HG03378 (cell line): ENCODE data around the gene PHLDA1.
A peak's percentile ranks its signal among the peaks of the same experiment; 100 is the strongest.
"Not testable (repeated sequence)": the region's sequence is repeated elsewhere in the genome, so short reads cannot be mapped to it uniquely, and the experiment has no call there.

Experiments used
- ATAC-seq: cut with Tn5 transposase; IDR thresholded peaks from one replicate; pipeline ENCODE4 v1.9.1; 2021; ENCODE audit warnings: mild to moderate bottlenecking, moderate library complexity; ENCODE audit not compliant: unreplicated experiment

The PHLDA1 gene

DNA sequence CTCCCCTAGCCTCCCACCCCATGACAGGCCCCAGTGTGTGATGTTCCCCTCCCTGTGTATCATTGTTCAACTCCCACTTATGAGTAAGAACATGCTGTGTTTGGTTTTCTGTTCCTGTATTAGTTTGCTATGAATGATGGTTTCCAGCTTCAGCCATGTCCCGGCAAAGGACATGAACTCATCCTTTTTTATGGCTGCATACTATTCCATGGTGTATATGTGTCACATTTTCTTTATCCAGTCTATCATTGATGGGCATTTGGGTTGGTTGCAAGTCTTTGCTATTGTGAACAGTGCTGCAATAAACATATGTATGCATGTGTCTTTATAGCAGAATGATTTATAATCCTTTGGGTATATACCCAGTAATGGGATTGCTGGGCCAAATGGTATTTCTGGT is 43.9 kb downstream of the PHLDA1 start:
- ATAC-seq, result not testable (repeated sequence)

DNA sequence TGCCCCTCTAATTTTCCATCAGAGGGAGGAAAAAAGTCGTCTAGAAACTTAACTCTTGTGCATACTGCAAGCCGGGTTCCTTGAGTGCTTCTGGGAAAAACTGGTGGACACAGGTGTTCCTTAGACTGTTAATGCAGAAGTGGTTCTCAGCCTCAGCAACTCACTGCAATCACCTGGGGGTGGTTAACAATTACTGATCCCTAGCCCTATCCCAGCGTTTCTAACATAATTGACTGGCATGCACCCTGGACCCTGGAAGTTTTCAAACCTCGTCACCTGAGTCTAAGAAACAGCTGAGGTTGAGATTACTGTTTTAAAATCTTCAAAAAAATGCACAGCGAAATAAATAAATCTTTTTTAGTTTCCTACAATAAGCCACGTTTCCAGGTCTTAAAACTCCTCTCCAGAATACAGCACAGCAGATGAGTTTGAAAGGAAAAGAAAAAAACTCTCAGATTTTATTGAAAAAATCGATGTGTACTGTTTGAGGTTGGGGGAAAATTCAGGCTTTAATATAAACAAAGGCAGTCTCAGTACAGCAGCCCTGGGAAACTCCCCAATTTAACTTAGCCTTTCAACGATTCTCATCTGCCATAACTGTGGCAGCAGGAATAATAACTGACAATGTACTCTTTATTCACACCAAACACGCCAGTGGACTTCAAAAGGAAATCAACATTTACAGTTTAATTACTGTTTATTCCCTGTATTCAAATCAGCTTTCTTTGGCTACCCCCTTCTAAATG is 45.4 kb downstream of the PHLDA1 start:
- no peak for ATAC-seq

DNA sequence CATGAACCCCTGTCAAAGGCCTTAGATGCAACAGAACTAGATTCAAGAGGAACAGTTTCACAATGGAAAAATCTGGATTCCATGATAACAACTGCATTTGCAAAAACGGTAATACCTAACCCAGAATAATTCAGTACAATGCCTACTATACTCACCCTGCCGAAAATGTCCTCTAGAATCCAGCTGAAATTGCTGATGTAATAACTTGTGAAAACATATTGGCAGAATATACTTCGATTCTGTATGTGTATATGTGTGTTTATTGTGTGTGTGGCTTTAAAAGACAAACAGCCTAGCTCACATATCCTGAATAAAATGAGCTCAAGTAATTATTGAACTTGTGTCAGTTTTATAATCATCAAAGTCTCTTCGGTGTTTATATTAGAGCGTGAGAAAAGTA is 46.0 kb downstream of the PHLDA1 start:
- no peak for ATAC-seq

DNA sequence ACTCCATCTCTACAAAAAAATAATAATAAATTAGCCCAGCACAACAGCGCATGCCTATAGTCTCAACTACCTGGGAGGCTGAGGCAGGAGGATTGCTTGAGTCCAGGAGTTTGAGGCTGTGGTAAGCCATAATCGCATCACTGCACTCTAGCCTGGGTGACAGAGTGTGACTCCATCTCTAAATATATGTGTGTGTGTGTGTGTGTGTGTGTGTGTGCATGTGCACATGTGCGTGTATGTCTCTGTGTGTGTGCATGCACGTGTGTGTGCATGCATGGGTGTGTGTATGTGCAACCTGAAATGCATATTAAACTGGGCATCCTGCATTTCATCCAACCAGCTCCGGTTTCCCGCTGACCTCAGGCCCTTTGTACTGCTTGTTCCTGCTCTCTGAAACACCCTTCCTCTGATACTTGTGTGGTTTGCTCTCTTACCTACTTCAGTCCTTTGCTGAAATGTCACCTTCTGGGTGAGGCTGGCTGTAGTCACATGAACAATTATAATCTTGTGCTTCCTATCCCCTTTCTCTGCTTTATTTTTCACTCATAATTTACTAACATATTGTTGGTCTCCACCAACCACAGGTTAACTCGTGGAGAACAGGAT is 46.9 kb downstream of the PHLDA1 start:
- ATAC-seq, result no peak

DNA sequence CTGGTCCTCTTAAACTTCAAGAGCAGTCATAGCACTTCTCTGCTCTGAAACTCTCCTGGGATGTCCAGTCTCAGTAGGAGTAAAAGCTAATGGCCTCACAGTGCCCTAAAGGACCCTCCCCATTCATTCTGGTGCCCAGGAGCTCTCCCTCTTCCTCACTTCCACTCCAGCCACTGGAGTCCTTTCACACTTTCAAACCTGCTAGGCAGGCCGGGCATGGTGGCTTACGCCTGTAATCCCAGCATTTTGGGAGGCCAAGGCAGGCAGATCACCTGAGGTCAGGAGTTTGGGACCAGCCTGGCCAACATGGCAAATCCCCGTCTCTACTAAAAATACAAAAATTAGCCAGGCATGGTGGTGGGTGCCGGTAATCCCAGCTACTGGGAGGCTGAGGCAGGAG is 47.7 kb downstream of the PHLDA1 start:
- ATAC-seq, result not testable (repeated sequence)

DNA sequence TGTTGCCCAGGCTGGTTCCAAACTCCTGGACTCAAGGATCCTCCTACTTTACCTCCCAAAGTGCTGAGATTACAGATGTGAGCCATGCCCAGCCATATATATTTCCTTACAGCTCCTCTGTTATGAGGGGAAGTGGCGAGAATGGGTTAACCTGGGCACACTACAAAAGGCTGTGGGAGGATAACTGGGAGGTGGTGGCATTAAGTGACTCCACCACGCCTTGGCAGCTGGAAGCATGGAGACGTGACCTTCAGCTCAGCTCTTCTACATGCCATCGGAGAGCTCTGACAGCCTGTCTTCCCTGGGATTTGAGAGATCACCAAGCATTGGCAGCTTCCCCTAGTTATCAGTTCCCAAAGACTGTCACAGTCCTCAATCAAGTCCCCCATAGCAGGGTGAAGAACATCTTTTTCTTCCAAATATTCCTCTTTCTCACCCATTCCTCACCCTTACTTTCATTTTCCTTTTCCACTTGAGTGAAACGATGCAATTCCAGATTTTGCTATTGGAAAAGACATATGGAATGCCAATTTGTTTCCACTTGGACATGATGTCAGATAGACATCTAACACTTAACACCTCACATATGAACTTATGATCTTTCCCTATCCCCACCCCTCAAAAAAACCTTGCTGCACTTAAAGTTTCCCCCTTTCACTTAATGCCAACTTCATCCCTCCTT is 48.5 kb downstream of the PHLDA1 start:
- ATAC-seq, result no peak

DNA sequence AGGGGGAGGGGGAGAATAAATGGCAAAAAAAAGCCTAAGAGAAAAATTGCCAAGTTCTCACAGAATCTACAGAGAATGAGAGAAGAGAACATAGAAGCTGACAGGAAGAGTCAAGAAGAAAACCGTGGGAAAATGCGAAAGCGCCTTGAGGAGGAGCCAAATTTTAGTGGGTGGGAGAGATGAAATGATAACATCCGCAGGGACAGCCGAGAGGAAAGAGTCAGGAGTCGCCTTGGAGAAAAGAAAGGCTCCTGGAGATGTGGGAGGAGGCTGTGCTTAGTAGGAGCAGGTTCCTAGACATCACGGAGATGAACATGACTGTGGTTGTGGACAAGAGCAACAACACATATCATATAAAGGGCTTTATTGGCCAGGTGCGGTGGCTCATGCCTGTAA is 49.4 kb downstream of the PHLDA1 start:
- no peak for ATAC-seq

DNA sequence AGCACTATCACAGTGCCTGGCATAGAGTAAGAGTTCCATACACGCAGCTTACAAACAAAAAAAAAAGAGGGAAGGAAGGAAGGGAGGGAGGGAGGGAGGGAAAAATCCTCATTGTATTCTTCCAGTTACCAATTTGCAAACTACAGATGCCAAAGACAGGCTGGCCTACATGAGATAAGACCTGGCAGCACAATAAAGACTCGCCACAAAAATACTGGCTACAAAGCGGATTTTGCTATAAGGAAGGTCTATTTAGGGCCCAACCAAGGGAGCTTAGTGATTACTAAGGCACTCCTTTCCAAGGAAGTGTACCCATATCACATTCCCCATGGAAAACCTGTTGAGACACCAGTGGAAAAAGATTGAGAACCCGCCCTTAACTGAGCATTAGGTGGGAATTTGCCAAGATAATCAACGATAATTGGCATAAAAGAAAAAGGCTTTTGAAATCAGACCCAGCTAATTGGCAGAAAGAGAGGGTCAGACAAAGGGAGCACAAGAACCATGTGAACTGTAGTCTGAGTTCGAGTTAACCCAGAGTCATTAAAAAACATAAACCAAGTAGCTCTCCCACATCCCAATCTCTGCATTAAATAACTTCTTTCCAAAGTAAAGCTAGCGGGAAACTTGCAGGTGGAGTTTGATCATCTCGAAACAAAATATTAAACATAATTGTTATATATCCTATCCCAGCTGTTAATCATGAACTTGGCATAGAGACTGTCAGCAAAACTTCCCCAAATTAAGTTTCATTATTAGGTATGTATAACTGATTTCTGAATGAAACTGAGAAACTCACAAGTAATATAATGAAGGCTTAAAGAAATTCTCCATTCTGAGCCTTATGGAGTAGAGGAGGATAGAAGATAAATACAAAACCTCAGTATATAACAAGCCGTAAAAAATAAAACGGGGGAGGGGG is 50.1 kb downstream of the PHLDA1 start:
- peak; percentile 56 for ATAC-seq

DNA sequence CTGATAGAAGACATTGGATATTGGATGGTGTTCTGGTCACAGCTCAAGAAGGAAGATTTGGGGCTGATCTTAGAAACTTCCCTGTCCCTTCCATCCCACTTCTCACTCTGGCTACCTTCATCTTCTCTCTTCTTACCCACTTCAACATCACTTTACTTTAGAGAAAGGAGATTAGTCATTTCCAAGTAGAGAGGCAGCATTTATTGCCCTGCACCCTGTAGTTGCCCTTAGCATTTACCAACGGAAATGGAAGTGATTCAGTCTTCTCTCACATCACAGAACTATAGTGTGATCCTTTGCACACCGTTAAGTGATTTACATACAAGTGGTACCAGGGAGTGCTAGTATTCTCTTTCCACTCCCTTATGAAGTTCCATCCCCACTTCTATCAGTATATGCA is 52.4 kb downstream of the PHLDA1 start:
- peak; percentile 30 for ATAC-seq

DNA sequence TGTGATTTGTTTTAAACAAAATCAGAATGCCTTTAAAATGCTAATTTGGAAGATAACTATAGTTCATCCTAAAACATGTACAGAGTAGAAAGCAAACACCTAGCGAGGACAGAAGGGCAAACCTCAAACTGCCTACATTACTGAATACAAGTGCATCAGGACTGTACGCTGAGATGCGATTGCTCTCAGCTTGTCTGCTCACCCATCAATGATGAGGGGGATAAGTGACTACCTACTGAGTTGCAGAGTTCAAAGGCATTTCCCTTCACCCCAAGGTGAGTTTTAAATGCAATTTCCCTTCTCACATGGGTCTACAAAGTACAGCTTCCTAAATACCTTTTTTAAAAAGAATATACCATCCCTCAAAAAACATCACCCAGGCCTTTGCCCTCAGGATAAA is 52.9 kb downstream of the PHLDA1 start:
- ATAC-seq, result no peak

DNA sequence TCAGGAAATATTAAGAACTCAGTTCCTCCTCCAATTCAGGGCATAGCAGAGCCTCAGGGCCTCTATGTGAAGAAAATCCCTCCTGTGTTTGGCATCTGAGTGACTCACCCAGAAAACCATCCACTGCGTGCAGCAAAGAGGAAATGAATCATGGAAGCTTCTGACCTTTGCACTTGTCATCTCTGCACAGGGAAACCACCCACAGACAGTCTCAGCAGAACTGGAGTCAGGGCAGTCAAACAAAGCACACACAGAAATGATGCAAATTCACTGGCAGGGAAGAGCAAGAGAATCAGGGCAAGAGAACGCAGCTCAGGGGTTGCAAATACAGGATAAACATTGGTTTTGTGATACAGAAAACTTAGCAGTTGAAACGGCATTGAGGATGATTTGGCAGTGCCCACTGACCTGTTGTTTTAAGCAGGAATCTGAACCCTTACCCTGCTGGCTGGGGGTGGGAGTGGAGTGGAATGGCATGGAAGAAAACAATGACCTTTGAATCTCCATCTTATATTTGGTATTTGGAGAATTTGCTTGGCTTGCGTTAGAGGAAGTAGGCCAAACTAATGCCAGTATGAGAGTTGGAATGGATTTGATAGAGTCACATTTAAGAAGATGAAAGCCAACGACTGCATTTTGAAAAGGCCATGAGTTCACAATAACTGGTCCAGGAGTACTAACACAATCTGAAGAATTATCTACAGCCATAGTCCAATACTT is 53.5 kb downstream of the PHLDA1 start:
- ATAC-seq, result peak; percentile 99

DNA sequence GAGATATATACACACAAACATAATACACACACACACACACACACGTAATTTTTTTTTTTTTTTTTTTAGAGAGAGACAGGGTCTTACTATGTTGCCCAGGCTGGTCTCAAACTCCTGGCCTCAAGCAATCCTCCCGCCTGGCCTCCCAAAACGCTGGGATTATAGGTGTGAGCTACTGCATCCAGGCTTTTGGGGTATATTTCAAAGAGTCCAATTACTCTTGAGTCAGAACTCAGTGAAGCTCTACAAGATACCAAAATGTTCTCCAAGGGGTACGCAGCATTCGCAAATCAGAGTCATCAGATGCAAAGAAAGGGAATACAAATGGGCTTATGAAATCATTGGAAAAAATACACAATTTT is 54.0 kb downstream of the PHLDA1 start:
- peak; percentile 4 for ATAC-seq

DNA sequence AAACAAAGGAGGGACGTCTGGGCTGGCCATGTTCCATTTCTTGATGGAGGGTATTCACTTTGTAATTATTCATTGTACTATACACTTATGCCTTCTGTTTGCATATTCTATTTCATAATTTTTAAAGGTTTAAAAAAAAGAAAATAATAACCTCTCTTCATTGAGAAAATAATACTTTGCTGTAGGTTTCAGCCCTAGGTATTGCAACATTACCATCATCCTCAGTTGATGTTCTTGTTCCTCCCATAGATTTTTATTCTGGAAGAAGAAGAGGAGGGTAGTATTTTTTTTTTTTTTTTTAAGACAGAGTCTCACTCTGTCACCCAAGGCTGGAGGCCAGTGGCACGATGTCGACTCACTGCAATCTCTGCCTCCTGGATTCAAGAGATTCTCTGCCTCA is 54.7 kb downstream of the PHLDA1 start:
- no peak for ATAC-seq

DNA sequence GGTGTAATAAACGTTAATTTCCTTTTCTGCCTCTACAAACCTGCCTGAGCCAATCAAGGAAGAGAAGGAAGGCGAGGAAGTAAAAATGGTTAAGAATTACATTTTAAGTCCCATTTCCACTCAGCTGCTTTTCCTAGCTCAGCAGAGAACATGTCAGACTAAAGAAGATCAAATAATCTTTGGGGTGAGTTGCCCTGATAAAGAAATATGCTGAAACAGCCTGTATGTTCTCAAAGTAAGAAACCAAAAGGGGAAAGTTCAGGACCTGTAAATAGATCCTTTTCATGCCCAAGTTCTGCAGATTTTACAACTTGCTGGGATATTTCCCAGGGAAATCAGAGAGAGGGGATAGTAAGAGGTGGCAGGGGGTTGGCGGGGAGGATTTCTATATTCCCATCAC is 55.5 kb downstream of the PHLDA1 start:
- ATAC-seq, result no peak

DNA sequence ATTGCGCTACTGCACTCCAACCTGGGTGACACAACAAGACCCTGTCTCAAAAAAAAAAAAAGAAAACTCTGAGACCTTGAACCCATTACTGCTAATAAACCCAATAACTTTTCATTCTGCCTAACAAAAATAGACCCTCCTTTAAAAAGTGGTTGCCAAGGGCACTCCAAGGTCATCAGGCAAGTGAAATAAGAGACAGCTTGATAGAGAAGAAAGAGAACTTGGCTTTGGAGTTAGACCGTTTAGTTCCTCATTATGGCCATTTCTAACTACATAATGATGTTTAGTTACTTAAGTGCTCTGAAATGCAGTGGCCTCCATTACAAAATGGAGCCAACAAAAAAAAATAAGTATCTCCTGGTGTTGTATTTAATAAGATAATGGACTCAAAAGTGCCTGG is 55.9 kb downstream of the PHLDA1 start:
- ATAC-seq, result no peak
